Ectodermal cell (in vitro differentiated cells): ENCODE data around the gene FGF1.

Experiments used
- H3K27ac ChIP-seq: 2 replicates; pipeline ENCODE4 v1.7.0; 2013; ENCODE audit warnings: mild to moderate bottlenecking, low read depth, low read length; ENCODE audit not compliant: insufficient read depth, poor library complexity, severe bottlenecking
- H3K27me3 ChIP-seq: 2 replicates; pipeline ENCODE4 v1.7.0; 2013; ENCODE audit warnings: mild to moderate bottlenecking, low read length; ENCODE audit not compliant: insufficient read depth, control insufficient read depth, poor library complexity, severe bottlenecking
- H3K36me3 ChIP-seq: one replicate; pipeline ENCODE4 v1.7.0; 2013; ENCODE audit warnings: low read length; ENCODE audit not compliant: control insufficient read depth, insufficient read depth
- H3K4me1 ChIP-seq: one replicate; pipeline ENCODE4 v1.7.0; 2013; ENCODE audit warnings: low read length; ENCODE audit not compliant: control insufficient read depth, insufficient read depth
- H3K4me3 ChIP-seq: 2 replicates; pipeline ENCODE4 v1.7.0; 2013; ENCODE audit warnings: low read depth, low read length, control low read depth; ENCODE audit not compliant: insufficient read depth
- H3K9me3 ChIP-seq: 2 replicates; pipeline ENCODE4 v1.7.0; 2013; ENCODE audit warnings: mild to moderate bottlenecking, low read length, moderate library complexity; ENCODE audit not compliant: control insufficient read depth
- WGBS, 2 experiments: methylation state at CpG; one replicate each; pipeline ENCODE4 v1.1.7; 2013; ENCODE audit warnings: missing lambda C conversion rate in 2 of 2; 5-methylcytosine and 5-hydroxymethylcytosine counted together

The FGF1 gene

DNA sequence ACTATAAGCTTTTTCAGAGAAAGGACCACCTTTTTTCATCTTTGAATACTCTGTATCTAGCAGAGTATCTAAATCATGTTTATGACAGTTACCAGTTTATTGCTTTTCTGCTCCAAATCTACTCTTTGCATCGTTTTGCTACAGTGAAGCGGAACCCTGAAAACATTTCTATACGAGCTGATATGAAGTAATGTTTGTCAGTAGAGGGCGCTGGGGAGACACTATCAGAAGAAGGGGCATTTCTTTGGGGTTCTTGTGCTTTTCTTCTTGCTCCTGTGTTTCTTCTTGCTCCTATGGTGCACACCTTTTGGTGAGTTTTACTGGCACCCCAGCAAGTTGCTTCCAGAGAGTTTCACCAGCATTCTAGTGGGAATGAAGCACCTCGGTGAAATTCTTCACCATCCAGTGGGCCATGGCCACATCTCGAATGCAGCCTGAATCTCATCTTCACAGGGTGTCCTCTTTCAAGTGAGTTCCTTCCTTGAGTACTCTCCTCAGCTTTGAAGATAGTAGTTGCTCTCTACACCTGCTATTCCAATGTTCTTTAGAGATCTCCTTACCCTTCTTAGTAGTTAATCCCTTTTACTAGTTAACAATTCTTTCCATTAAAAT is 98.4 kb downstream of the FGF1 start:
- no peaks in the 10 kb centered on the region for H3K9me3 ChIP-seq
- no peaks in the 10 kb centered on the region for H3K36me3 ChIP-seq
- H3K4me1 ChIP-seq = no peaks in the 10 kb centered on the region
- no peak overlapping the region for H3K4me3 ChIP-seq
- H3K27me3 ChIP-seq = no peaks in the 10 kb centered on the region
- H3K27ac ChIP-seq = no peak overlapping the region
- WGBS, 2 experiments = 56 to 64% methylated on average over 6 of the region's 6 CpGs

DNA sequence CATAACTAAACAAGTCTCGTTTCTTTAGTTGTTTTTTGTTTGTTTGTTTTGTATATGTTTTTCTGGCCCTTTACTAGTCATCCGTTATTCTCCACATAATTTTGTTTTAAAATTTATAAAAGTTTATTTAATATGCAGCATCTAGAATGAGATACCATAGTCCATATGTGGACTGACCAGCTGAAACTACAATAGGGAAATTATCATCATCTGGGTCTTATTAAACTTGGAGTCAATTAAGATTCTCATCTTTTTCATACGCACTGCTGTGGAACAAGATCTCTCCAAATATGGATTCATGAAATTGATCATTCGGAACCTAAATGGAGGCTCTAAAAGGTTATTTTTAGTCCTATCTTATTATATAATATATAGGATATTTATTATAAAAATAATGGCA is 99.3 kb downstream of the FGF1 start:
- Histone ChIP-seq H3K27ac (no peak overlapping the region), H3K9me3 (no peaks in the 10 kb centered on the region), H3K36me3 (no peaks in the 10 kb centered on the region), H3K4me1 (no peaks in the 10 kb centered on the region), H3K4me3 (no peak overlapping the region), H3K27me3 (no peaks in the 10 kb centered on the region)
- WGBS, 2 experiments = 100% methylated on average over 1 of the region's 4 CpGs

DNA sequence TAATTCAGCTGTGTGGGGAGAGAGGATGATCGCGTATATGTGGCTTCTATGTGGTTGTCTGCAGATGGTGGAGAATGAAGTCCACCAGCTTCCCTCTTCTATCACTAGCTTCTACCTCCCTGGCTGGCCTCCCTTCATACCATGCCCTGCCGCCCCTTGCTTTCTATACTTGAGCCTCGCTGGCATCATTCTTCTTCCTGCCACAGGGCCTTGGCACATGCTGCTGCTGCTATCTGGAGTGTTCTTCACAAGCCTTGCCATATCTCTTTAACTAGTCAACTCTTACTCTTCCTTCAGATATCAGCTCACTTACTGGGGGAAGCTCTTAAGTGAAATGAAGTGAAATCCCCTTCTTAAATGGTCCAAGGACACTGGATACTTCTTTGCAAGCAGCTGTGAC is 100.4 kb downstream of the FGF1 start:
- Histone ChIP-seq H3K27ac (no peak overlapping the region), H3K4me1 (no peaks in the 10 kb centered on the region), H3K36me3 (no peaks in the 10 kb centered on the region), H3K27me3 (no peaks in the 10 kb centered on the region), H3K9me3 (no peaks in the 10 kb centered on the region), H3K4me3 (no peak overlapping the region)
- 91 to 96% methylated on average over 4 of the region's 4 CpGs for WGBS, 2 experiments

DNA sequence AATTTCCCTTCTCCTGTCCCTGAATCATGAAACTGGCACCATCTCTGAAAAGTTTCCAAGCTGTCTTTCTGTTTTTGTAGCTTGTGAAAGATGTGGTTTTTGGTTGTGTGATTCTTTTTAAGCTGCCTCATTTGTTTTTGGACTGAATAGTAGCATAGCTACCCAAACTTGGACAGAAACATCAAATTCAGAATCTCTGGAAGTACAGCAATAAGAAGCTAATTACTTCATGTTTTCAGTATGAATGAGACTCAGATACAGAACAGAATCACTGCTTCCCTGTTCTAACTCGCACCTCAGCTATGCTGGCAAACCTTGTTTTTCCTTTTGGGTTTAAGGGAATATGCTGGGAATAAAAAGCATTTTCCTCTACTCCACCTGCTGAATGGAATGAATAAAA is 101.0 kb downstream of the FGF1 start:
- H3K4me1 ChIP-seq = no peaks in the 10 kb centered on the region
- H3K36me3 ChIP-seq = no peaks in the 10 kb centered on the region
- H3K27me3 ChIP-seq = no peaks in the 10 kb centered on the region
- no peak overlapping the region for H3K4me3 ChIP-seq
- no peaks in the 10 kb centered on the region for H3K9me3 ChIP-seq
- H3K27ac ChIP-seq = no peak overlapping the region
- 87 to 100% methylated on average over 1 of the region's 1 CpG for WGBS, 2 experiments

DNA sequence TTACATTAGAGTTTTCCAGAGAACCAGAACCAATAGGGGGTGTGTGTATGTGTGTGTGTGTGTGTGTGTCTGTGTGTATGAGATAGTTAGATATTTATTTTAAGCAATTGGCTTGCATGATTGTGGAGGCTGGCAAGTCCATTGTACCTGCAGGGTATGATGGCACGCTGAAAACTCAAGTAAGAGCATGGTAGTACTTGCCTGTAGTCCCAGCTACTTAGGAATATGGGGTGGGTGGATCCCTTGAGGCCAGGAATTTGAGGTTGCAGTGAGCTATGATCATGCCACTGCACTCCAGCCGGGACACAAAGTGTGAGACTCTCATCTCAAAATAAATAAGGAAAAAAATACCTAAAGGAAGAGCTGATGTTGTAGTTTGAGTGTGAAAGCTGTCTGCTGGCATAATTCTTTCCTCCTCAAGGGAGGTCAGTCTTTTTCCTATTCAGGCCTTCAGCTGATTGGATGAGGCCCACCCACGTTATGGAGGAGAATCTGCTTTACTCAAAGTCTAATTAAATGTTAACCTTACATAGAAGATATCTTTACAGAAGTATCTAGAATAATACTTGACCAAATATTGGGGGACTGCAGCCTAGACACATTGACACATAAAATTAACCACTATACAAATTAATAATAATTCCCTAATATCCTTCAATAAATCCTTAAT is 107.6 kb downstream of the FGF1 start:
- no peaks in the 10 kb centered on the region for H3K27me3 ChIP-seq
- H3K4me1 ChIP-seq = no peaks in the 10 kb centered on the region
- no peak overlapping the region for H3K4me3 ChIP-seq
- H3K9me3 ChIP-seq = no peaks in the 10 kb centered on the region
- H3K36me3 ChIP-seq = no peaks in the 10 kb centered on the region
- WGBS, 2 experiments = 86 to 95% methylated on average over 2 to 3 of the region's 3 CpGs
- no peak overlapping the region for H3K27ac ChIP-seq

DNA sequence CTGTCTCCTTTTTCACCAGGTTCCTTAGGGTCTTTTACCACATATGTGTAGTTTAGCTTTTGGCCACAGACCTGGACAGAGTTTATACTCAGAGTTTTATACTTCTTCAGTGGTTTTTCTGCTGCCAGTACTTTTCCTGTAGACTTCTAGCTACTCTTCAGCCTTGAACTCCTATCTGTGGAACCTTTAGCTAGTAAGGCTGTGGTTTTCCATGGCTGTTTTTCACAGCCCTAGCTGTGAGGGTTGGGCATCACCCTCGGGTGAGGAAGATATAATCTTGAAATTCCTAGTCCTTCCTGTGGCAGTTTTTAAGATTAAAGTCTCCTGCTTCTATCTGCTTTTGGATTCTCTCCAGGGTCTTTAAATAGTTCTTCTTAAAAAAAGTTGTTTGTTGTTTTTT is 109.1 kb downstream of the FGF1 start:
- Histone ChIP-seq H3K4me3 (no peak overlapping the region), H3K27ac (no peak overlapping the region), H3K36me3 (no peaks in the 10 kb centered on the region), H3K27me3 (no peaks in the 10 kb centered on the region), H3K9me3 (no peaks in the 10 kb centered on the region), H3K4me1 (no peaks in the 10 kb centered on the region)
- 82 to 96% methylated on average over 1 of the region's 1 CpG for WGBS, 2 experiments

DNA sequence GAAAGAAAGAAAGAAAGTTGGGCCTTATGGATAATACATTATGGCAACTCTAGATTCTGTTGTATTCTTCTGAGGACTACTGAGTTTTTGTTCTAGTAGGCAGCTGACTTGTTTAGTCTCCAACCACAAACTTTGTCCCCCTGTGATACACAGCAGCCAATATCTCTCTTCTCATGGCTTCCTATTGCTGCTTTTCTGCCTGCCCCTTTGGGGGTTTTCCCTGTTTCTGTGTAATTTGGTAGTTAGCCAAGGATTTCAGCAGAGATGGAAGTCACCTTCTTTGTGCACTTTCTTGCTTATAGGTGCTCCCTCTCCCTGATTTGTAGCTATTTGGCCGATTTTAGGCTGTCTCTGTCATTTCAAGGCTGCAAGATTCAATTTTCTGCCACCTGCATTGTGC is 109.6 kb downstream of the FGF1 start:
- no peak overlapping the region for H3K4me3 ChIP-seq
- no peaks in the 10 kb centered on the region for H3K9me3 ChIP-seq
- no peaks in the 10 kb centered on the region for H3K27me3 ChIP-seq
- no peaks in the 10 kb centered on the region for H3K36me3 ChIP-seq
- H3K27ac ChIP-seq = no peak overlapping the region
- WGBS, 2 experiments = 78 to 96% methylated on average over 1 of the region's 1 CpG
- no peaks in the 10 kb centered on the region for H3K4me1 ChIP-seq

DNA sequence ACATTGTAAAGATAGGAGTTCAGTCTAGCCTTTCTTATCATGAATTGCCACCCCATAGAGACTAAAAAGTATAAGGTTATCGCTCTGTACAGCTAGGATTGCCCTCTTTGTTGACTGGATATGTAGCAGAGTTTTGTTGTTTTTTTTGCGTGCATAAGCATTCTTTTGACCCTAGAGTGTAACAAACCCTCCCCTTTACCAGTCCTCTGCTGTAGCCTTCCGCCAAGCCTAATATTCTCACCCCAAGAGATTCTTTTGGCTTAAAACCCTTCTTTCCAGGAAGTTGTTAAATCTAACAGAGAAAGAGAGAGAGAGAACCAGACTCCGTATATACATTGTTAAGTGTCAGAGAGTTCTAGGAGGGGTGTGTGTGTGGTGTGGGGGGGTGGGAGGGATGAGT is 113.9 kb downstream of the FGF1 start:
- 96 to 100% methylated on average over 3 to 4 of the region's 4 CpGs for WGBS, 2 experiments
- no peak overlapping the region for H3K4me3 ChIP-seq
- no peaks in the 10 kb centered on the region for H3K4me1 ChIP-seq
- H3K27ac ChIP-seq = no peak overlapping the region
- H3K27me3 ChIP-seq = no peaks in the 10 kb centered on the region
- H3K9me3 ChIP-seq = no peaks in the 10 kb centered on the region
- H3K36me3 ChIP-seq = no peaks in the 10 kb centered on the region

DNA sequence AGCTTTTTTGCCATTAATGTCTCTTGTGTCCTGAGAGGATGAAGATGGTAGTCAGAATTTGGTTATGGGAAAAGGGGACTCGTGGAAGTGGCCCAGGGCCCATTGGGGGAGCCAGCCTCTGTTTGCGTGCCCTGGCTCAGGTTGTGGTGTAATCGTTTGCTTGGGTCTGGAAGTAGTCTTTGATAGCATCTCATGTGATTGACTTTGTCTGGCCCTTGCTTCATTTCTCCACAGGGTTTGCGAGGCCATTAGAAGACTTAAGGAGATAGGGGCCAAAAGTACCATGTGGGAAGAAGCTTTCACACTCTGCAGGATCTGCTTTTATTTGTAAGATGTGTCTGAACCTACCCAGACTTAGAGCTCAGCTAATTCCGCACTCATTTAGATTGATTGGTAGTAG is 114.5 kb downstream of the FGF1 start:
- H3K27ac ChIP-seq = no peak overlapping the region
- H3K4me3 ChIP-seq = no peak overlapping the region
- no peaks in the 10 kb centered on the region for H3K9me3 ChIP-seq
- no peaks in the 10 kb centered on the region for H3K27me3 ChIP-seq
- WGBS, 2 experiments = 91 to 95% methylated on average over 5 of the region's 5 CpGs
- no peaks in the 10 kb centered on the region for H3K4me1 ChIP-seq
- H3K36me3 ChIP-seq = no peaks in the 10 kb centered on the region

DNA sequence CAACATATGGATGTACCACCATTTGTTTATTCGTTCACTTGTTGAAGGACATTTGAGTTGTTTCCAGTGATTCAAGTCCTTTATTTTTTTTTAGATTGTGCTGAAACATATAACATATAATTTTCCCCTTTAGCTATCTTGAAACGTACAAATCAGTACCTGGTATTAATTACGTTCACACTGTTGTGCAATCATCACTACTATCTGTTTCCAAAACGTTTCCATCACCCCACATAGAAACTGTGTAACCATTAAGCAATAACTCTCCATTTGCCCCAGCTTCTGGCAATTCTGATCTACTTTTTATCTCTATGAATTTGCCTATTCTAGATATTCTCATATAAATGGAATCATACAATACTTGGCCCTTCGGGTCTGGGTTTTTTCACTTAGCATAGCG is 116.0 kb downstream of the FGF1 start:
- H3K4me3 ChIP-seq = no peak overlapping the region
- H3K36me3 ChIP-seq = no peaks in the 10 kb centered on the region
- H3K27ac ChIP-seq = no peak overlapping the region
- H3K9me3 ChIP-seq = no peaks in the 10 kb centered on the region
- H3K4me1 ChIP-seq = no peaks in the 10 kb centered on the region
- whole genome bisulfite sequencing, 2 experiments = 87 to 96% methylated on average over 5 to 6 of the region's 6 CpGs
- no peaks in the 10 kb centered on the region for H3K27me3 ChIP-seq

DNA sequence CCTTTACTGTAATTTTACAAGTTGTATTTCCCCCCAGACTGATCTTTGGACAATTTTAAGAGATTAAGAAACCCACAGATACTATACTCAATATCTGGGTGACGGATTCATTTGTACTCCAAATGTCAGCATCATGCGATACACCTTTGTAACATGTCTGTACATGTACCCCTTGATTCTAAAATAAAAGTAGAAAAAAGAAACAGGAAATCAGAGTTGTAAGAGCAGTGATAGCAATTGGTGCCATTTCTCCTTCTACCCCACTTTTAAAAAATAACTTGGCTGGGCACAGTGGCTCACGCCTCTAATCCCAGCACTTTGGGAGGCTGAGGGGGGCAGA is 116.9 kb downstream of the FGF1 start:
- 91% methylated on average over 3 of the region's 3 CpGs for WGBS, 2 experiments
- Histone ChIP-seq H3K9me3 (no peaks in the 10 kb centered on the region), H3K4me3 (no peak overlapping the region), H3K4me1 (no peaks in the 10 kb centered on the region), H3K27ac (no peak overlapping the region), H3K36me3 (no peaks in the 10 kb centered on the region), H3K27me3 (no peaks in the 10 kb centered on the region)
